ENCODE results near the gene AGRP. TPM values are rescaled to one million over a fixed set of nuclear protein-coding genes. Genes with fewer than 3 reads are reported as not detected.

Gene AGRP
- total and polyA plus RNA-seq, 7 experiments from 2014 or later = not detected

DNA sequence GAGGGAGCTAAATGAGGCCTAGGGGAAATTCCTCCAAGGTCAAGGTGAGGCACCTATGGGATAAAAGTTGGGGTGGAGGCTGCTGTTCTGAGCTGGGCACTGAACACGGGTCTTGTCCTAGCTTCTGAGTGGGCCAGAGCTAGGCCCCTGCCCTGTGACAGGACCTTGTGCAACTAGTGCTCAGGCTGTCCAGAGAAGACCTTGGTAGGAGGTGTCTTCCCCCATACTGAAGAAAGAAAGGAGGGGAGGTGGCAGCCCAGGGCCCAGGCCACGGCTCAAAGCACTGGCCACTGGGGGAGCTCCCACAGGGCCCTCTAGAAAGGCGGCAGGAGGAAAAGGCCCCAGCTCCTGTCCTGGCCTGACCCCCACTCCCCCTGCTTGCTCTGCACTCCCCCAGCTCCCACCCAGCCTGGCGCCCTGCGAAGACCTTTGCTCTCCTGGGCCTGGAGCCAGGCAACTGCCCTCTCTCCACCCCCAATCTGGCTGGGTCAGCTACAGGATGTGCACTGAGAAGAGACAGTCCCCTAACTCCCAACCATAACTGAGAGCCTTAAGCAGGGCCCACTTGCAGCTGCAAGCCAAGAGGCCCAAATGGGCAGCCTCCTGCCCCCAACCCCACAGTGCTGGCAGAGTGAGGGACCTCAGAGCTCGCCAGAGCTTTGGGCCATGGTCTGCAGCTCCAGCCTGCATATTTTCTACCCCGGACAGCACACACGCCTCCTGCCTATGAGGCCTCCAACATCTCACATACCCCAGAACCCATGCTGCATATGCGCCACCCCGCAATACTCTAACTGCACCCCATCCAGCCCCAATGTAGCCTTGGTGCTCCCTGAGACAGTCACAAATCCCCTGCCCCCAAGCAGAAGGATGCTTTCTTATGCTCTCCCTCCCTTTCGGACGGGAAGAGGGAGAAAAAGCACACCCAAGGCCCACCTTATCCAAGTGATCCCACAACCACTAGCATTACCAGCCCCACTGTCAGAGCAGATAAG lies 37.1 kb downstream of the AGRP start:
- CTCF ChIA-PET = interaction anchor here (0.6 kb wide), 1 partner anchor 217 kb away, joined by 3 read pairs; no protein-coding TSS in a partner anchor
- intact Hi-C loops (cut with micrococcal nuclease) = no loop called here
- H3K27ac Mint-ChIP-seq = peak overlapping the region in 2 of 9 donors; percentile 30 to 54
- no peak for ATAC-seq
- no peaks in the 10 kb centered on the region for H3K9me3 Mint-ChIP-seq
- POLR2A ChIA-PET = no interaction called here
- DNase-seq = no peak
- H3K4me1 Mint-ChIP-seq = peaks cover 0 to 9% (median 0%) of the 10 kb centered on the region in 7 donors
- H3K27me3 Mint-ChIP-seq = no peaks in the 10 kb centered on the region
- Histone ChIP-seq H3K27me3 (ENCODE audit: control insufficient read depth in 2 of 2, insufficient read depth in 2 of 2, low read length in 2 of 2) (no peaks in the 10 kb centered on the region), H3K27ac (ENCODE audit: low read depth, low read length) (no peak overlapping the region), H3K4me3 (ENCODE audit: low read length) (no peak overlapping the region), H3K4me1 (ENCODE audit: control insufficient read depth in 2 of 2, insufficient read depth in 2 of 2, low read length in 2 of 2) (no peaks in the 10 kb centered on the region), H3K9me3 (ENCODE audit: control insufficient read depth in 2 of 3, low read length in 3 of 3) (no peaks in the 10 kb centered on the region), H3K36me3 (ENCODE audit: control insufficient read depth in 2 of 3, insufficient read depth in 3 of 3, low read length in 3 of 3) (peaks cover 0 to 89% (median 0%) of the 10 kb centered on the region in 3 experiments)
- H3K4me3 Mint-ChIP-seq = no peak overlapping the region
- peaks cover 0 to 26% (median 10%) of the 10 kb centered on the region in 5 donors for H3K36me3 Mint-ChIP-seq

DNA sequence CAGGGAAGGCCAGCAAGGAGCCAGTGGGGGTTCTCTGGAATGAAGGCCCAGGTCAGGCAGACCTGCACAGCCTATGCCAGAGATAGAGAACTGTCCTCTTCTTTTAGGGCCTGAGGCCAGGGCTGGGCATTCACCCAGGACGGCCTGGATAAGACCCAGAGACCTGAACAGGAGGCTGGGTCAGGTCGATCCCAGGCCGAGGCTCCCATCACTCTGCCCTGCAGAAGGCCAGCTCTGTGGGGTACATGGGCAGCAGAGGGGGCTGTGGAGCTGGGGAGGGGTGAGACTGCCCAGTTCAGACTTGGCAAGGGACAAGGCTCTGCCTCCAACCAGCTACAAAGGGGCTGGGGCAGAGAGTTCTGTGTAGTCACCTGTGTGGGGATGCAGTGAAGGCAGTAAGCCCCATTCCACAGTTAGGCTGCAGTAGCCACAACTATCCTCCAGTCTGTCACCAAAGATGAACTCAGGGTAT lies 37.9 kb downstream of the AGRP start:
- Mint-ChIP-seq H3K36me3 (peaks cover 0 to 20% (median 7%) of the 10 kb centered on the region in 5 donors), H3K4me3 (no peak overlapping the region), H3K4me1 (peaks cover 0 to 6% (median 0%) of the 10 kb centered on the region in 7 donors), H3K27ac (no peak overlapping the region), H3K9me3 (no peaks in the 10 kb centered on the region), H3K27me3 (no peaks in the 10 kb centered on the region)
- ATAC-seq (no peak), DNase-seq (no peak)
- Histone ChIP-seq H3K4me3 (ENCODE audit: low read length) (no peak overlapping the region), H3K36me3 (ENCODE audit: control insufficient read depth in 2 of 3, insufficient read depth in 3 of 3, low read length in 3 of 3) (peaks cover 0 to 88% (median 0%) of the 10 kb centered on the region in 3 experiments), H3K9me3 (ENCODE audit: control insufficient read depth in 2 of 3, low read length in 3 of 3) (no peaks in the 10 kb centered on the region), H3K27me3 (ENCODE audit: control insufficient read depth in 2 of 2, insufficient read depth in 2 of 2, low read length in 2 of 2) (no peaks in the 10 kb centered on the region), H3K27ac (ENCODE audit: low read depth, low read length) (no peak overlapping the region), H3K4me1 (ENCODE audit: control insufficient read depth in 2 of 2, insufficient read depth in 2 of 2, low read length in 2 of 2) (no peaks in the 10 kb centered on the region)
- intact Hi-C loops (cut with micrococcal nuclease) = no loop called here
- ChIA-PET CTCF (no interaction called here), POLR2A (no interaction called here)

DNA sequence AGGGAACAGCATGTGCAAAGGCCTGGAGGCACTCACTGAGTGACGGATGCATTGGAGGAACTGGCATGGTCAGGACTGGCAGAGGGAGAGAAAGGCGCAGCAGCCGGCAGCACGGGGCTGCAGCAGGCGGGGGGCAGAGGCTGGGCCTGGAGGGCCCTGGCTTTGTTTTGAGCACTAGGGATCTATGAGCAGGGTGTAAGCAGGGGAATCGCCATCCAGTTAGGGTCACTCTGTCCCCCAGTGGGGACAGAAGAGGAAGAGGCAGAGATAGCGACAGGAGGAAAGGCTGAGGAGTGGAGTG lies 38.3 kb downstream of the AGRP start:
- Histone ChIP-seq H3K27me3 (ENCODE audit: control insufficient read depth in 2 of 2, insufficient read depth in 2 of 2, low read length in 2 of 2) (no peaks in the 10 kb centered on the region), H3K4me1 (ENCODE audit: control insufficient read depth in 2 of 2, insufficient read depth in 2 of 2, low read length in 2 of 2) (no peaks in the 10 kb centered on the region), H3K4me3 (ENCODE audit: low read length) (no peak overlapping the region), H3K36me3 (ENCODE audit: control insufficient read depth in 2 of 3, insufficient read depth in 3 of 3, low read length in 3 of 3) (peaks cover 0 to 88% (median 0%) of the 10 kb centered on the region in 3 experiments), H3K9me3 (ENCODE audit: control insufficient read depth in 2 of 3, low read length in 3 of 3) (no peaks in the 10 kb centered on the region), H3K27ac (ENCODE audit: low read depth, low read length) (no peak overlapping the region)
- Mint-ChIP-seq H3K27ac (no peak overlapping the region), H3K9me3 (no peaks in the 10 kb centered on the region), H3K27me3 (no peaks in the 10 kb centered on the region), H3K36me3 (peaks cover 0 to 16% (median 3%) of the 10 kb centered on the region in 5 donors), H3K4me3 (no peak overlapping the region), H3K4me1 (peaks cover 0 to 6% (median 0%) of the 10 kb centered on the region in 7 donors)
- ChIA-PET POLR2A (no interaction called here), CTCF (no interaction called here)
- intact Hi-C loops (cut with micrococcal nuclease) = no loop called here
- no peak for DNase-seq
- ATAC-seq = no peak

DNA sequence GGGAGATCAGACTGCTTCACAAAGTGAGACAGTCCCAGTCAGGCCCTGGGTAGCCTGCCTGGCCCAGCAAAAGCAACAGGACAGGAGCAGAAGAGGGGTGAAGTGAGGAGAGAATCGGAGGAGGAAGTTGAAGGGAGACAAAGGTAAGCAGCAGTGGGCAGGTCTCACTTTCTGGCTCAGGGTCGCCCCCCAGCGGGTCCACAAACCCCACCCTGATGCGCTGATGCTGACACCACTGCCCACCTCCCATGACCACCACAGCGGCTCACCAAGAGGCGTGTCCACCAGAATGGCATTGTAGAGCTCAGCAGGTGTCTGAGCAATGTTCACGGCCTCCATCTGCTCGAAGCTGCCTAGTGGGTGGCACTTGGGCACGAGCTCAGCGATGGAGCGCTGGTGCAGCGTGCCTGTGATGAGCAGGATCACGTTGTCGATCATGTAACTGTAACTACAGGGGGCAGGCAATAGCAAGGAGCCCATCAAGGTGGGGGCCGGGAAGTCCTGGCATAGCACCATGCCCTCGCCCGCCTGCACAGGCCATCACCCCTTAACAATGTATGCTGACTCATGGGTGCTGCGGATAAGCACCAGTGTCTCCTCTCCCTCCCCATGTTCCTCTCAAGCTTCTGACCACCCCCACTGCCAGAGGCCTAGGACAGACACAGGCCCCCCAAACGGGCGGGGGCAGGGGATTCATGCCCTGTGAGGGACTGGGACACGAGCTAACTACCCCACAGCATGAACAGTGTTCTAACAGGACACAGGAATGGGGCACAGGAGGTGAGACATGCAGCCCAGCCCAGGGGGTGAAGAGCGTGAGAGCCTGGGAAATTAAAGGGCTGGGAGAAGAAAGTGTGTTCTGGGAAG lies 38.9 kb downstream of the AGRP start:
- H3K36me3 ChIP-seq (ENCODE audit: control insufficient read depth in 2 of 3, insufficient read depth in 3 of 3, low read length in 3 of 3) = peaks cover 0 to 86% (median 0%) of the 10 kb centered on the region in 3 experiments
- H3K27ac ChIP-seq (ENCODE audit: low read depth, low read length) = no peak overlapping the region
- intact Hi-C loops (cut with micrococcal nuclease) = no loop called here
- no peak overlapping the region for H3K4me3 ChIP-seq (ENCODE audit: low read length)
- no peaks in the 10 kb centered on the region for H3K4me1 ChIP-seq (ENCODE audit: control insufficient read depth in 2 of 2, insufficient read depth in 2 of 2, low read length in 2 of 2)
- no peaks in the 10 kb centered on the region for H3K27me3 Mint-ChIP-seq
- H3K27ac Mint-ChIP-seq = no peak overlapping the region
- DNase-seq = no peak
- no peaks in the 10 kb centered on the region for H3K9me3 ChIP-seq (ENCODE audit: control insufficient read depth in 2 of 3, low read length in 3 of 3)
- H3K4me3 Mint-ChIP-seq = no peak overlapping the region
- peaks cover 0 to 6% (median 0%) of the 10 kb centered on the region in 7 donors for H3K4me1 Mint-ChIP-seq
- ChIA-PET POLR2A (no interaction called here), CTCF (interaction anchor here (1.0 kb wide), 1 partner anchor 16 kb away, joined by 3 read pairs; no protein-coding TSS in a partner anchor)
- no peaks in the 10 kb centered on the region for H3K9me3 Mint-ChIP-seq
- ATAC-seq = no peak
- H3K27me3 ChIP-seq (ENCODE audit: control insufficient read depth in 2 of 2, insufficient read depth in 2 of 2, low read length in 2 of 2) = no peaks in the 10 kb centered on the region
- H3K36me3 Mint-ChIP-seq = peaks cover 0 to 16% (median 3%) of the 10 kb centered on the region in 5 donors

DNA sequence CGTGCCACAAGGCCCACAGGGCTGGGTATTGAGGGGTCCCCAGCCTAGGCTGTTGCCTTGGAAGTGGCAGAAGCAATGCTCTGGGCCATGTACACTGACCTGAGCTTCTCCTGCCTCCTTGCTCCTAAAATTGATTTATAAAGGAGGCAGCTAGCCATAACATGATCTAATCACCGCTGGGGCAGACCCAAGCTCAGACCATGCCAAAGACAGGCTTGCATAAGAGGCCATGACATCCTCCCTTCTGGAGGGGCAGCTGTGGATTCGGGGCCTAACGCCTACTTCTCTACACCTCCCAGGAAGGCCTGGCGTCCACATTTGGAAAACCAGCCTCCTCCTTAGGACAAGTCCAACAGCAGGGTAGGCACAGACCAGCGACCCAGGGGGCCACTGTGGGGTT lies 40.1 kb downstream of the AGRP start:
- Histone ChIP-seq H3K4me3 (ENCODE audit: low read length) (no peak overlapping the region), H3K36me3 (ENCODE audit: control insufficient read depth in 2 of 3, insufficient read depth in 3 of 3, low read length in 3 of 3) (peaks cover 0 to 88% (median 3%) of the 10 kb centered on the region in 3 experiments), H3K4me1 (ENCODE audit: control insufficient read depth in 2 of 2, insufficient read depth in 2 of 2, low read length in 2 of 2) (no peaks in the 10 kb centered on the region), H3K27ac (ENCODE audit: low read depth, low read length) (no peak overlapping the region), H3K9me3 (ENCODE audit: control insufficient read depth in 2 of 3, low read length in 3 of 3) (no peaks in the 10 kb centered on the region), H3K27me3 (ENCODE audit: control insufficient read depth in 2 of 2, insufficient read depth in 2 of 2, low read length in 2 of 2) (no peaks in the 10 kb centered on the region)
- Mint-ChIP-seq H3K4me3 (no peak overlapping the region), H3K27ac (no peak overlapping the region), H3K27me3 (no peaks in the 10 kb centered on the region), H3K9me3 (no peaks in the 10 kb centered on the region), H3K36me3 (peaks cover 3 to 19% (median 4%) of the 10 kb centered on the region in 5 donors), H3K4me1 (peaks cover 0 to 6% (median 0%) of the 10 kb centered on the region in 7 donors)
- ChIA-PET POLR2A (no interaction called here), CTCF (interaction anchor here (1.0 kb wide), 1 partner anchor 15 kb away, joined by 3 read pairs; no protein-coding TSS in a partner anchor)
- intact Hi-C loops (cut with micrococcal nuclease) = no loop called here
- no peak for ATAC-seq
- no peak for DNase-seq

DNA sequence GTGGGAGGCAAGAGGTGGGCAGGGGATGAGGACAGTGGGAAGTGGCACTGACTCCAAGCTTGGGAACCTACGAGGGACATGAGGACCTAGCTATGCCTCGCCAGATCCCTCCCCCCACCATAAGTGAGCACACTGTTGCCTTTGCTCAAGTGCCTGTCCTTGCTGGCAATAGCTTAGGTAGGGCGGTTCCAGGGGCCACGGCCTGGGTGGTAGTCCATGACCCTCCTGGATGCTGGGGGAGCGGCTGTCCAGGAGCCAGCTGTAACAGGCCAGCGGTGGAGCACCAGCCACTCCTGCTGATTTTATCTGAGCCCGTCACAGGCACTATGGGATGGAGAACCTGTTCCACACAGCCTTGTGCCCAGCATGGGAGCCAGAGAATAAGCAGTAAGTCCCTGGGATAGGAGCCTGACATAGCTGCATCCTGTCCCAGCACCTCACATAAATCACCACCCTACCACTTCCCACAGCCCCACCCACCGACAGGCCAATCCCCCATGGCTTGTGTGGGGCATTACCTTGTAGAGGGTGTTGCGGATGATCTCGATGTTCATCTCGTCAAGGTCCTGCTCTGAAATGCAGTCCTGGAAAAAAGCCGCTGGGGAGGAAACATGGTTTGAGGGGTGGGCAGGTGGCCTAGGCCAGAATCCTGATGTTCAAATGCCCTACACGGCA lies 40.6 kb downstream of the AGRP start:
- Histone ChIP-seq H3K27me3 (ENCODE audit: control insufficient read depth in 2 of 2, insufficient read depth in 2 of 2, low read length in 2 of 2) (no peaks in the 10 kb centered on the region), H3K4me1 (ENCODE audit: control insufficient read depth in 2 of 2, insufficient read depth in 2 of 2, low read length in 2 of 2) (no peaks in the 10 kb centered on the region), H3K36me3 (ENCODE audit: control insufficient read depth in 2 of 3, insufficient read depth in 3 of 3, low read length in 3 of 3) (peaks cover 0 to 90% (median 3%) of the 10 kb centered on the region in 3 experiments), H3K9me3 (ENCODE audit: control insufficient read depth in 2 of 3, low read length in 3 of 3) (no peaks in the 10 kb centered on the region), H3K4me3 (ENCODE audit: low read length) (no peak overlapping the region), H3K27ac (ENCODE audit: low read depth, low read length) (no peak overlapping the region)
- intact Hi-C loops (cut with micrococcal nuclease) = no loop called here
- H3K27ac Mint-ChIP-seq = no peak overlapping the region
- DNase-seq (no peak), ATAC-seq (no peak)
- CTCF ChIA-PET = no interaction called here
- POLR2A ChIA-PET = no interaction called here
- peaks cover 4 to 24% (median 4%) of the 10 kb centered on the region in 5 donors for H3K36me3 Mint-ChIP-seq
- no peak overlapping the region for H3K4me3 Mint-ChIP-seq
- H3K9me3 Mint-ChIP-seq = no peaks in the 10 kb centered on the region
- no peaks in the 10 kb centered on the region for H3K27me3 Mint-ChIP-seq
- peaks cover 0 to 5% (median 0%) of the 10 kb centered on the region in 7 donors for H3K4me1 Mint-ChIP-seq
